ENCODE measurements around the gene GNG2. TPM values are rescaled to one million over a fixed set of nuclear protein-coding genes. Genes with fewer than 3 reads are reported as not detected.

Gene GNG2
- total and polyA plus RNA-seq, 2 of the 8 experiments (the other 6 are each of a cell fraction or from before 2014, with no cell fraction given), result 8.2 to 17.9 TPM

- Histone ChIP-seq H4K8ac (ENCODE audit: extremely low read depth, insufficient read depth, low read length) (no peak overlapping the region), H2BK15ac (ENCODE audit: low read length) (no peak overlapping the region), H3K36me3 (ENCODE audit: control insufficient read depth in 2 of 4, insufficient read depth in 4 of 4, low read length in 3 of 4) (no peaks in the 10 kb centered on the region), H3K56ac (replicated peaks; ENCODE audit: insufficient read length, low read depth, low read length) (no peak overlapping the region), H3K79me2 (ENCODE audit: control insufficient read depth in 1 of 2, insufficient read depth in 2 of 2, low read length in 2 of 2) (no peaks in the 10 kb centered on the region), H3K79me1 (ENCODE audit: low read depth, low read length) (no peaks in the 10 kb centered on the region), H2AK5ac (ENCODE audit: low read depth, low read length) (no peak overlapping the region), H3K9ac (replicated peaks in 1 of 4; ENCODE audit: extremely low read depth in 1 of 4, low read depth in 3 of 4, low read length in 3 of 4) (no peak overlapping the region), H3K23ac (ENCODE audit: insufficient read length) (no peak overlapping the region), H2BK120ac (replicated peaks; ENCODE audit: low read depth, low read length) (no peak overlapping the region), H3K14ac (ENCODE audit: insufficient read length) (no peak overlapping the region), H4K91ac (replicated peaks; ENCODE audit: insufficient read length, low read length) (no peak overlapping the region), H2BK20ac (ENCODE audit: low read length) (no peak overlapping the region), H4K20me1 (replicated peaks in 1 of 2; ENCODE audit: control insufficient read depth in 1 of 2, insufficient read depth in 2 of 2, low read length in 2 of 2) (no peaks in the 10 kb centered on the region), H3K9me3 (ENCODE audit: insufficient read depth in 2 of 2, low read depth in 1 of 2, low read length in 1 of 2) (no peaks in the 10 kb centered on the region), H4K5ac (ENCODE audit: insufficient read length, low read depth, low read length) (no peak overlapping the region), H3K23me2 (ENCODE audit: low read depth, low read length) (no peaks in the 10 kb centered on the region), H3K4me1 (replicated peaks in 1 of 4; ENCODE audit: control insufficient read depth in 3 of 4, insufficient read depth in 4 of 4, low read length in 3 of 4) (no peaks in the 10 kb centered on the region), H3K4me3 (ENCODE audit: extremely low read depth in 1 of 4, insufficient read depth in 2 of 4, low read depth in 3 of 4, low read length in 4 of 4) (no peak overlapping the region), H2AFZ (ENCODE audit: low read length) (no peak overlapping the region), H2BK5ac (ENCODE audit: low read depth, low read length) (no peak overlapping the region), H3K18ac (ENCODE audit: extremely low read depth, low read length) (no peak overlapping the region), H3K27ac (ENCODE audit: low read depth, low read length) (no peak overlapping the region), H3K4ac (replicated peaks; ENCODE audit: insufficient read length, low read depth, low read length) (no peak overlapping the region), H3K4me2 (ENCODE audit: insufficient read depth in 1 of 2, low read depth in 2 of 2, low read length in 2 of 2) (no peak overlapping the region), H3K27me3 (replicated peaks in 1 of 4; ENCODE audit: control insufficient read depth in 3 of 4, extremely low read depth in 1 of 4, insufficient read depth in 3 of 4, low read length in 3 of 4) (no peaks in the 10 kb centered on the region), H2BK12ac (ENCODE audit: low read depth, low read length) (no peak overlapping the region)
- FAIRE-seq, result no peak
- 94% methylated on average over 2 of the region's 2 CpGs; no CpG with 5 or more reads in 1 of the 2 experiments for WGBS, 2 experiments (ENCODE audit: extremely low coverage in 1 of 2, insufficient coverage in 1 of 2, insufficient read length in 1 of 2, insufficient replicate concordance in 2 of 2, low coverage in 1 of 2, low lambda C conversion rate in 2 of 2, missing lambda C conversion rate in 1 of 2)
- ChIA-PET POLR2A (ENCODE audit: partially characterized antibody) (no interaction called here), CTCF (ENCODE audit: partially characterized antibody) (no interaction called here)
- TF ChIP-seq SUZ12 (IDR thresholded peaks at IDR 0.05; ENCODE audit: low read length) (no peak), MAFK (IDR thresholded peaks at IDR 0.05; ENCODE audit: low read depth, low read length) (no peak), SP1 (IDR thresholded peaks at IDR 0.05; ENCODE audit: low read depth, low read length) (no peak)
- no peak for DNase-seq (ENCODE audit: low read depth in 1 of 2, low spot score in 2 of 2)
Observed at GRCh38 chr14:51931308-51931707, 70.9 kb downstream of the GNG2 start.
